ENCODE results near the gene COX7B2.

GRCh38 chr4:46820154-46820553 is 88.9 kb downstream of the COX7B2 start:
- TF ChIP-seq CTCF (IDR thresholded peaks at IDR 0.05), result no peak
- no peak for TF ChIP-seq POLR2AphosphoS5 (IDR thresholded peaks at IDR 0.05)
- no peak for TF ChIP-seq POLR2A (IDR thresholded peaks at IDR 0.05)

Measured in breast epithelium (tissue), 3 donors.